Endothelial cell of umbilical vein (primary cell): Measurements from ENCODE around the gene DYRK4. TPM values are rescaled to one million over a fixed set of nuclear protein-coding genes. Genes with fewer than 3 reads are reported as not detected.

Source experiments
- BruUV-seq: library from RNA; stranded (reverse); fragments of 400-500 nt; replicated peaks from 2 replicates; lab custom pipeline; 2021; lab: Mats Ljungman, UMichigan
- CTCF ChIA-PET: fragments of 300-600, 350-600 bp; sonication (Branson Sonifier 250); formaldehyde crosslinking; loops from one replicate; lab custom pipeline; 2021; ENCODE audit warnings: antibody characterized with exemption, inconsistent platforms; lab: Charles Lee
- POLR2A ChIA-PET: fragments of 300-600, 350-600 bp; sonication (Branson Sonifier 250); formaldehyde crosslinking; loops from one replicate; lab custom pipeline; 2021; ENCODE audit warnings: antibody characterized with exemption, inconsistent platforms; lab: Charles Lee
- DNase-seq: peaks from one replicate; pipeline ENCODE4 v3.0.0-alpha.2; 2011; ENCODE audit warnings: low read depth, low spot score
- FAIRE-seq: peaks from 2 replicates; lab custom pipeline; 2011; peaks lifted over from hg19 to GRCh38; lab: Jason Lieb, UNC
- H2AFZ ChIP-seq: 2 replicates; pipeline ENCODE4 v1.6.0; 2012; ENCODE audit warnings: low read depth, low read length, control low read depth, inconsistent platforms
- H3K27ac ChIP-seq: 2 replicates; pipeline ENCODE4 v1.5.1; 2011; ENCODE audit warnings: low read depth, mild to moderate bottlenecking, control low read depth, low read length, moderate library complexity; ENCODE audit not compliant: insufficient read depth
- H3K27me3 ChIP-seq, 2 experiments: 2 replicates each; pipeline versions ENCODE4 v1.6.0 to v1.6.1; 2011; ENCODE audit warnings: low read length in 2 of 2, mixed read lengths in 1 of 2; ENCODE audit not compliant: control insufficient read depth in 2 of 2, insufficient read depth in 2 of 2
- H3K36me3 ChIP-seq, 2 experiments: 2 replicates in 1 of 2; 3 replicates in 1 of 2; pipeline ENCODE4 v1.5.1; 2011; ENCODE audit warnings: low read length in 2 of 2, mild to moderate bottlenecking in 1 of 2, moderate library complexity in 1 of 2; ENCODE audit not compliant: control insufficient read depth in 2 of 2, insufficient read depth in 2 of 2; ENCODE audit errors: extremely low read depth in 1 of 2
- H3K4me1 ChIP-seq: 3 replicates; pipeline ENCODE4 v1.5.1; 2011; ENCODE audit warnings: mild to moderate bottlenecking, low read length; ENCODE audit not compliant: control insufficient read depth, insufficient read depth; ENCODE audit errors: extremely low read depth
- H3K4me2 ChIP-seq: 2 replicates; pipeline ENCODE4 v1.6.1; 2011; ENCODE audit warnings: low read length, control low read depth, mixed read lengths; ENCODE audit not compliant: insufficient read depth
- H3K4me3 ChIP-seq, 3 experiments: fragments of 200-600 bp in 1 of 3; sonication (generic), shearing (Covaris generic) in 1 of 3; replicated peaks in 1 of 3; 2 replicates each; pipeline ENCODE4 v1.5.1; 2011 to 2016; ENCODE audit warnings: control low read depth in 3 of 3, low read length in 3 of 3, mild to moderate bottlenecking in 2 of 3, inconsistent platforms in 1 of 3, low read depth in 1 of 3, moderate library complexity in 1 of 3; ENCODE audit not compliant: insufficient read depth in 1 of 3
- H3K79me2 ChIP-seq: 2 replicates; pipeline ENCODE4 v1.6.0; 2012; ENCODE audit warnings: low read length, inconsistent platforms; ENCODE audit not compliant: control insufficient read depth, insufficient read depth
- H3K9ac ChIP-seq: replicated peaks from 2 replicates; pipeline ENCODE3; 2011; ENCODE audit warnings: low read length, control low read depth; ENCODE audit not compliant: insufficient read depth; ENCODE audit errors: extremely low read depth
- H3K9me1 ChIP-seq: replicated peaks from 3 replicates; pipeline ENCODE4 v1.6.0; 2011; ENCODE audit warnings: mild to moderate bottlenecking, low read length; ENCODE audit not compliant: control insufficient read depth, insufficient read depth; ENCODE audit errors: extremely low read depth
- H3K9me3 ChIP-seq: replicated peaks from 2 replicates; pipeline ENCODE4 v1.5.1; 2012; ENCODE audit warnings: low read length, inconsistent platforms; ENCODE audit not compliant: control insufficient read depth, insufficient read depth
- H4K20me1 ChIP-seq: replicated peaks from 2 replicates; pipeline ENCODE3; 2011; ENCODE audit warnings: mild to moderate bottlenecking, low read length; ENCODE audit not compliant: control insufficient read depth, insufficient read depth; ENCODE audit errors: extremely low read depth
- EZH2 ChIP-seq: IDR thresholded peaks from 2 replicates; pipeline ENCODE4 v1.6.1; 2012; ENCODE audit warnings: borderline replicate concordance, low read depth, mild to moderate bottlenecking, moderate library complexity, low read length, inconsistent platforms; ENCODE audit not compliant: severe bottlenecking
- FOS ChIP-seq: IDR thresholded peaks from 2 replicates; pipeline ENCODE4 v1.6.1; 2011; ENCODE audit warnings: mild to moderate bottlenecking, low read length, moderate library complexity, borderline replicate concordance; ENCODE audit not compliant: insufficient read depth
- GATA2 ChIP-seq: IDR thresholded peaks from 2 replicates; pipeline ENCODE4 v1.7.0; 2011; ENCODE audit warnings: low read depth, mild to moderate bottlenecking, moderate library complexity, mixed read lengths, low read length; ENCODE audit not compliant: insufficient read length, insufficient read depth
- JUN ChIP-seq: IDR thresholded peaks from 2 replicates; pipeline ENCODE4 v1.6.1; 2011; ENCODE audit warnings: borderline replicate concordance, low read depth; ENCODE audit not compliant: insufficient read length, insufficient read depth
- MYC ChIP-seq: IDR thresholded peaks from one replicate; pipeline ENCODE4 v1.6.1; 2011; ENCODE audit warnings: mild to moderate bottlenecking, low read depth, low read length
- POLR2A ChIP-seq: IDR thresholded peaks from 2 replicates; pipeline ENCODE4 v1.6.1; 2012; ENCODE audit warnings: low read depth, mild to moderate bottlenecking, control low read depth, low read length
- POLR2AphosphoS5 ChIP-seq: IDR thresholded peaks from 2 replicates; pipeline ENCODE4 v1.6.1; 2012; ENCODE audit warnings: low read depth, mild to moderate bottlenecking, control low read depth, low read length, moderate library complexity; ENCODE audit not compliant: insufficient read depth
- dilution Hi-C: fragments of 300-500 bp; cut with MboI; formaldehyde crosslinking; loops from one replicate; pipeline ENCODE4 v1.15.0; 2019; ENCODE audit warnings: low sequenced_read_pairs; ENCODE audit not compliant: extremely low pct_ligation_motif_present
- intact Hi-C: fragments of 100-400 bp; cut with micrococcal nuclease; formaldehyde crosslinking; loops from one replicate; pipeline ENCODE4 v1.10.0; 2022
- polyA plus RNA-seq, 4 experiments: library from polyadenylated mRNA; depleted of rRNA in 3 of 4; stranded (reverse) in 3 of 4; unstranded in 1 of 4; fragments of >200 nt; gene quantifications; 2 replicates each; pipeline versions ENCODE4 v1.2.1 to v1.2.3, GENCODE V29; 2011 to 2012; ENCODE audit warnings: missing spikeins in 1 of 4
- total RNA-seq: library from RNA; stranded (reverse); gene quantifications from 2 replicates; pipeline ENCODE4 v1.2.3, GENCODE V29; 2021
- TF ChIP-seq, protein P1 (sequence below), 2 donors: IDR thresholded peaks; 1 replicate in 1 of 2; 2 replicates in 1 of 2; pipeline ENCODE4 v1.5.1; 2011; ENCODE audit warnings: low read length in 2 of 2, mild to moderate bottlenecking in 2 of 2, moderate library complexity in 2 of 2, control low read depth in 1 of 2, inconsistent platforms in 1 of 2, low read depth in 1 of 2; ENCODE audit not compliant: insufficient read depth in 1 of 2; ENCODE audit errors: extremely low read depth in 1 of 2
- TF ChIP-seq, protein P2 (sequence below): IDR thresholded peaks from 2 replicates; pipeline ENCODE4 v1.6.1; 2011; ENCODE audit not compliant: insufficient read depth, insufficient read length

Gene DYRK4
- total and polyA plus RNA-seq, 2 donors (not counting 3 experiments of a cell fraction or from before 2014, with no cell fraction given): 38.7 to 45.4 TPM

DNA sequence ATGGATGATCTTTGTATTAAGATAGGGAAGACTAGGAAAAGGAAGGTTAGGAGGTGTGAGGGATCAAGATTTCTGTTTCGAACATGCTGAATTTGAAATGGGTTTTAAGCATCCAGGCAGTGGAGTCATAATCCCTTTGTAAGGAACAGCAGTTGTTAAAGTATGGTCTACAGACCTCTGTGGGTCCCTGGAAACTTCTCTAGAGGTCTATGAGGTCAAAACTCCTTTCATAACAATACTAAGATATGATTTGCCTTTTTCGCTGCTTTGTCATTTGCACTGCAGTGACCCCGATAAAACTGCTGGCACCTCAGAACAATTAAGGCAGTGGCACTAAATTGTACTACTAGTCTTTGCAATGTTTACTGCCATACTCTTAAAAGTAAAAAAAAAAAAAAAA lies 21.8 kb upstream of the DYRK4 start:
- no peak for FAIRE-seq

DNA sequence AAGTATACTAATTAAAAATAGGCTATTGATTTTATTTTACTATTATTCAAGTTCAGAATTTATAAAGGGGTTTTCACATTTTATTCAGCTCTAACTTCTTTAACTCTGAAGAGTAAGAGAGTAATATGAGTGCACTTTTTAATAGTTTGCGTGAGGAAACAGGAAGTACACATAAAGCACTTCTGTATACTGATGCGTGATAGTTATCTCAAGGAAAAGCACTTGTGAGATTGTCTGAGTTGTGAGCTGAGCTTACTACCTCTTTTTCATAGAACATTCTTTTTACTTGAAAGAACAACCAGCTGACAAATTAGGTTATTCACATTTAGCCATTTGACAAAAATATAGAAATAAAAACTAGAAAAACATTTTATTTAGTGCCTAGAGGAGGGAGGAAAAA lies 21.4 kb upstream of the DYRK4 start:
- Histone ChIP-seq H3K36me3 (no peaks in the 10 kb centered on the region), H3K79me2 (peaks cover 44% of the 10 kb centered on the region), H3K27ac (no peak overlapping the region), H3K9ac (no peak overlapping the region), H3K4me2 (peak overlapping the region; percentile 43), H3K4me1 (peaks cover 23% of the 10 kb centered on the region), H3K4me3 (no peak overlapping the region), H4K20me1 (no peaks in the 10 kb centered on the region), H3K27me3 (no peaks in the 10 kb centered on the region), H3K9me3 (no peaks in the 10 kb centered on the region), H2AFZ (no peak overlapping the region), H3K9me1 (no peaks in the 10 kb centered on the region)
- POLR2A ChIA-PET: interaction anchor here (0.6 kb wide), 1 partner anchor 273 kb away, joined by 5 read pairs; no protein-coding TSS in a partner anchor
- intact Hi-C loops: no loop called here
- CTCF ChIA-PET: interaction anchor here (0.8 to 1.2 kb wide), 3 partner anchors 64 to 264 kb away, joined by 3 to 4 read pairs (median 3); no protein-coding TSS in a partner anchor
- dilution Hi-C loops: no loop called here
- no TSS peak for BruUV-seq
- DNase-seq (no peak), FAIRE-seq (no peak)
- TF ChIP-seq POLR2A (no peak), GATA2 (no peak), FOS (no peak), POLR2AphosphoS5 (no peak), MYC (no peak), EZH2 (no peak), JUN (no peak)
- TF ChIP-seq, protein P1, sequence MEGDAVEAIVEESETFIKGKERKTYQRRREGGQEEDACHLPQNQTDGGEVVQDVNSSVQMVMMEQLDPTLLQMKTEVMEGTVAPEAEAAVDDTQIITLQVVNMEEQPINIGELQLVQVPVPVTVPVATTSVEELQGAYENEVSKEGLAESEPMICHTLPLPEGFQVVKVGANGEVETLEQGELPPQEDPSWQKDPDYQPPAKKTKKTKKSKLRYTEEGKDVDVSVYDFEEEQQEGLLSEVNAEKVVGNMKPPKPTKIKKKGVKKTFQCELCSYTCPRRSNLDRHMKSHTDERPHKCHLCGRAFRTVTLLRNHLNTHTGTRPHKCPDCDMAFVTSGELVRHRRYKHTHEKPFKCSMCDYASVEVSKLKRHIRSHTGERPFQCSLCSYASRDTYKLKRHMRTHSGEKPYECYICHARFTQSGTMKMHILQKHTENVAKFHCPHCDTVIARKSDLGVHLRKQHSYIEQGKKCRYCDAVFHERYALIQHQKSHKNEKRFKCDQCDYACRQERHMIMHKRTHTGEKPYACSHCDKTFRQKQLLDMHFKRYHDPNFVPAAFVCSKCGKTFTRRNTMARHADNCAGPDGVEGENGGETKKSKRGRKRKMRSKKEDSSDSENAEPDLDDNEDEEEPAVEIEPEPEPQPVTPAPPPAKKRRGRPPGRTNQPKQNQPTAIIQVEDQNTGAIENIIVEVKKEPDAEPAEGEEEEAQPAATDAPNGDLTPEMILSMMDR (IDR thresholded peaks at IDR 0.05; ENCODE audit: extremely low read depth in 1 of 2, insufficient read depth in 1 of 2, low read depth in 1 of 2, low read length in 2 of 2): no peak
- TF ChIP-seq, protein P2, sequence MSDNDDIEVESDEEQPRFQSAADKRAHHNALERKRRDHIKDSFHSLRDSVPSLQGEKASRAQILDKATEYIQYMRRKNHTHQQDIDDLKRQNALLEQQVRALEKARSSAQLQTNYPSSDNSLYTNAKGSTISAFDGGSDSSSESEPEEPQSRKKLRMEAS: no peak

More for the DNA sequence above, 21.8 kb upstream of the DYRK4 start:
- H3K4me2 ChIP-seq: peak overlapping the region; percentile 90
- no peaks in the 10 kb centered on the region for H3K9me3 ChIP-seq
- H4K20me1 ChIP-seq: no peaks in the 10 kb centered on the region
- H3K27ac ChIP-seq: no peak overlapping the region
- H3K9me1 ChIP-seq: no peaks in the 10 kb centered on the region
- dilution Hi-C loops: no loop called here
- intact Hi-C loops: no loop called here
- no peaks in the 10 kb centered on the region for H3K27me3 ChIP-seq
- peak overlapping the region; percentile 100 for H3K9ac ChIP-seq
- peaks cover 23% of the 10 kb centered on the region for H3K4me1 ChIP-seq
- no TSS peak for BruUV-seq
- H3K36me3 ChIP-seq: no peaks in the 10 kb centered on the region
- no peak for TF ChIP-seq FOS
- CTCF ChIA-PET: interaction anchor here (0.8 to 1.2 kb wide), 3 partner anchors 64 to 263 kb away, joined by 3 to 4 read pairs (median 3); no protein-coding TSS in a partner anchor
- peak overlapping the region in 1 of 3 experiments; percentile 99 for H3K4me3 ChIP-seq
- POLR2A ChIA-PET: interaction anchor here (0.6 kb wide), 1 partner anchor 272 kb away, joined by 5 read pairs; no protein-coding TSS in a partner anchor
- H2AFZ ChIP-seq: no peak overlapping the region
- peaks cover 44% of the 10 kb centered on the region for H3K79me2 ChIP-seq
- no peak for DNase-seq
